HEK293 (cell line): ENCODE measurements around the gene EIPR1.

ENCODE experiments used
- CTCF ChIA-PET: fragments of 350-600 bp; formaldehyde crosslinking; extraction: SDS; loops from one replicate; lab custom pipeline; 2021; ENCODE audit warnings: antibody characterized with exemption; lab: Yijun Ruan, JAX
- POLR2A ChIA-PET: fragments of 300-600 bp; formaldehyde crosslinking; extraction: SDS; loops from one replicate; lab custom pipeline; 2020; ENCODE audit warnings: antibody characterized with exemption, inconsistent platforms; lab: Yijun Ruan, JAX
- H3K27ac ChIP-seq: fragments of 200-500 bp; sonication (Bioruptor generic); 2 replicates; pipeline ENCODE4 v1.5.1; 2014; ENCODE audit warnings: low read depth, low read length, control low read depth, inconsistent platforms; ENCODE audit errors: extremely low read depth
- H3K36me3 ChIP-seq, 2 experiments: fragments of 200-500 bp in 1 of 2; sonication (Bioruptor generic) in 1 of 2; 1 replicate in 1 of 2; 2 replicates in 1 of 2; pipeline ENCODE4 v1.5.1; 2014 to 2017; ENCODE audit warnings: inconsistent platforms in 2 of 2, low read length in 2 of 2; ENCODE audit not compliant: control insufficient read depth in 2 of 2, insufficient read depth in 1 of 2
- H3K4me1 ChIP-seq: fragments of 200-500 bp; sonication (Bioruptor generic); 2 replicates; pipeline ENCODE4 v1.5.1; 2014; ENCODE audit warnings: mild to moderate bottlenecking, low read length, inconsistent platforms; ENCODE audit not compliant: control insufficient read depth, insufficient read depth
- H3K4me3 ChIP-seq: 2 replicates; pipeline ENCODE4 v1.5.1; 2011; ENCODE audit warnings: low read depth, mild to moderate bottlenecking, control low read depth, low read length, moderate library complexity
- H3K9me3 ChIP-seq: fragments of 200-500 bp; sonication (Bioruptor generic); 2 replicates; pipeline ENCODE4 v1.5.1; 2014; ENCODE audit warnings: low read depth, low read length, inconsistent platforms; ENCODE audit not compliant: control insufficient read depth, insufficient read depth
- GLI4 ChIP-seq: fragments of 450-650 bp; formaldehyde crosslinking; IDR thresholded peaks from 2 replicates; pipeline ENCODE4 v1.5.1; 2016; ENCODE audit warnings: missing biosample characterization, missing genetic modification characterization
- MZF1 ChIP-seq: fragments of 450-650 bp; formaldehyde crosslinking; IDR thresholded peaks from 2 replicates; pipeline ENCODE4 v1.5.1; 2017; ENCODE audit warnings: missing biosample characterization, missing genetic modification characterization, borderline replicate concordance
- ZBTB1 ChIP-seq: fragments of 450-650 bp; formaldehyde crosslinking; IDR thresholded peaks from 2 replicates; pipeline ENCODE4 v1.5.1; 2016; ENCODE audit warnings: missing biosample characterization, missing genetic modification characterization
- ZBTB7A ChIP-seq: fragments of 450-650 bp; formaldehyde crosslinking; IDR thresholded peaks from 2 replicates; pipeline ENCODE4 v1.5.1; 2016; ENCODE audit warnings: low read depth, missing biosample characterization, missing genetic modification characterization
- ZIC2 ChIP-seq: fragments of 450-650 bp; formaldehyde crosslinking; IDR thresholded peaks from 2 replicates; pipeline ENCODE4 v1.5.1; 2016; ENCODE audit warnings: missing biosample characterization, missing genetic modification characterization
- ZNF114 ChIP-seq: fragments of 450-650 bp; formaldehyde crosslinking; IDR thresholded peaks from 2 replicates; pipeline ENCODE4 v1.5.0; 2017; ENCODE audit warnings: missing biosample characterization, missing genetic modification characterization
- ZNF148 ChIP-seq: fragments of 450-650 bp; formaldehyde crosslinking; IDR thresholded peaks from 2 replicates; pipeline ENCODE4 v1.5.0; 2017; ENCODE audit warnings: missing biosample characterization, missing genetic modification characterization, borderline replicate concordance
- ZNF155 ChIP-seq: fragments of 450-650 bp; formaldehyde crosslinking; IDR thresholded peaks from 2 replicates; pipeline ENCODE4 v1.5.1; 2016; ENCODE audit warnings: missing biosample characterization, missing genetic modification characterization
- ZNF19 ChIP-seq: fragments of 450-650 bp; formaldehyde crosslinking; IDR thresholded peaks from 2 replicates; pipeline ENCODE4; 2016; ENCODE audit warnings: missing biosample characterization, missing genetic modification characterization, low read depth
- ZNF214 ChIP-seq: fragments of 450-650 bp; formaldehyde crosslinking; IDR thresholded peaks from 2 replicates; pipeline ENCODE4 v1.5.1; 2017; ENCODE audit warnings: missing biosample characterization, mild to moderate bottlenecking, missing genetic modification characterization, borderline replicate concordance
- ZNF23 ChIP-seq: fragments of 450-650 bp; formaldehyde crosslinking; IDR thresholded peaks from 2 replicates; pipeline ENCODE4 v1.5.1; 2016; ENCODE audit warnings: missing biosample characterization, missing genetic modification characterization, borderline replicate concordance
- ZNF48 ChIP-seq: fragments of 450-650 bp; formaldehyde crosslinking; IDR thresholded peaks from 2 replicates; pipeline ENCODE4 v1.5.1; 2016; ENCODE audit warnings: missing biosample characterization, missing genetic modification characterization
- ZNF514 ChIP-seq: fragments of 450-650 bp; formaldehyde crosslinking; IDR thresholded peaks from 2 replicates; pipeline ENCODE4 v1.5.1; 2016; ENCODE audit warnings: missing biosample characterization, missing genetic modification characterization
- ZNF521 ChIP-seq: fragments of 450-650 bp; formaldehyde crosslinking; IDR thresholded peaks from 2 replicates; pipeline ENCODE4 v1.5.1; 2017; ENCODE audit warnings: missing biosample characterization, mild to moderate bottlenecking, missing genetic modification characterization
- ZNF561 ChIP-seq: fragments of 450-650 bp; IDR thresholded peaks from 2 replicates; pipeline ENCODE4 v1.5.1; 2018; ENCODE audit warnings: missing biosample characterization, missing genetic modification characterization, borderline replicate concordance
- ZNF747 ChIP-seq: fragments of 450-650 bp; formaldehyde crosslinking; IDR thresholded peaks from 2 replicates; pipeline ENCODE4 v1.5.1; 2016; ENCODE audit warnings: missing biosample characterization, missing genetic modification characterization
- ZSCAN23 ChIP-seq: fragments of 450-650 bp; formaldehyde crosslinking; IDR thresholded peaks from 2 replicates; pipeline ENCODE4 v1.5.1; 2016; ENCODE audit warnings: missing biosample characterization, missing genetic modification characterization
- TF ChIP-seq, protein P1 (sequence below): fragments of 450-650 bp; formaldehyde crosslinking; IDR thresholded peaks from 2 replicates; pipeline ENCODE4 v1.5.1; 2016; ENCODE audit warnings: missing biosample characterization, missing genetic modification characterization, borderline replicate concordance
- TF ChIP-seq, protein P2 (sequence below): fragments of 450-650 bp; formaldehyde crosslinking; IDR thresholded peaks from 2 replicates; pipeline ENCODE4 v1.5.1; 2016; ENCODE audit warnings: missing biosample characterization, missing genetic modification characterization
- TF ChIP-seq, protein P3 (sequence below): fragments of 450-650 bp; formaldehyde crosslinking; IDR thresholded peaks from 2 replicates; pipeline ENCODE4 v1.5.1; 2016; ENCODE audit warnings: missing biosample characterization, missing genetic modification characterization
- TF ChIP-seq, protein P4 (sequence below): fragments of 450-650 bp; formaldehyde crosslinking; IDR thresholded peaks from 2 replicates; pipeline ENCODE4 v1.5.1; 2016; ENCODE audit warnings: missing biosample characterization, missing genetic modification characterization

Gene EIPR1

GRCh38 chr2:3324036-3324386, 53.6 kb downstream of the EIPR1 start:
- H3K36me3 ChIP-seq: peaks cover 0 to 16% of the 10 kb centered on the region in 2 experiments; a peak in 1 of 3 replicates
- CTCF ChIA-PET: no interaction called here
- no peak overlapping the region for H3K27ac ChIP-seq
- no peaks in the 10 kb centered on the region for H3K9me3 ChIP-seq
- TF ChIP-seq ZNF214 (tag by site-specific recombination) (no peak), ZNF561 (tag by site-specific recombination) (no peak), ZBTB7A (no peak), ZIC2 (tag by site-specific recombination) (no peak), ZBTB1 (no peak), MZF1 (tag by site-specific recombination) (no peak)
- TF ChIP-seq, protein P1, sequence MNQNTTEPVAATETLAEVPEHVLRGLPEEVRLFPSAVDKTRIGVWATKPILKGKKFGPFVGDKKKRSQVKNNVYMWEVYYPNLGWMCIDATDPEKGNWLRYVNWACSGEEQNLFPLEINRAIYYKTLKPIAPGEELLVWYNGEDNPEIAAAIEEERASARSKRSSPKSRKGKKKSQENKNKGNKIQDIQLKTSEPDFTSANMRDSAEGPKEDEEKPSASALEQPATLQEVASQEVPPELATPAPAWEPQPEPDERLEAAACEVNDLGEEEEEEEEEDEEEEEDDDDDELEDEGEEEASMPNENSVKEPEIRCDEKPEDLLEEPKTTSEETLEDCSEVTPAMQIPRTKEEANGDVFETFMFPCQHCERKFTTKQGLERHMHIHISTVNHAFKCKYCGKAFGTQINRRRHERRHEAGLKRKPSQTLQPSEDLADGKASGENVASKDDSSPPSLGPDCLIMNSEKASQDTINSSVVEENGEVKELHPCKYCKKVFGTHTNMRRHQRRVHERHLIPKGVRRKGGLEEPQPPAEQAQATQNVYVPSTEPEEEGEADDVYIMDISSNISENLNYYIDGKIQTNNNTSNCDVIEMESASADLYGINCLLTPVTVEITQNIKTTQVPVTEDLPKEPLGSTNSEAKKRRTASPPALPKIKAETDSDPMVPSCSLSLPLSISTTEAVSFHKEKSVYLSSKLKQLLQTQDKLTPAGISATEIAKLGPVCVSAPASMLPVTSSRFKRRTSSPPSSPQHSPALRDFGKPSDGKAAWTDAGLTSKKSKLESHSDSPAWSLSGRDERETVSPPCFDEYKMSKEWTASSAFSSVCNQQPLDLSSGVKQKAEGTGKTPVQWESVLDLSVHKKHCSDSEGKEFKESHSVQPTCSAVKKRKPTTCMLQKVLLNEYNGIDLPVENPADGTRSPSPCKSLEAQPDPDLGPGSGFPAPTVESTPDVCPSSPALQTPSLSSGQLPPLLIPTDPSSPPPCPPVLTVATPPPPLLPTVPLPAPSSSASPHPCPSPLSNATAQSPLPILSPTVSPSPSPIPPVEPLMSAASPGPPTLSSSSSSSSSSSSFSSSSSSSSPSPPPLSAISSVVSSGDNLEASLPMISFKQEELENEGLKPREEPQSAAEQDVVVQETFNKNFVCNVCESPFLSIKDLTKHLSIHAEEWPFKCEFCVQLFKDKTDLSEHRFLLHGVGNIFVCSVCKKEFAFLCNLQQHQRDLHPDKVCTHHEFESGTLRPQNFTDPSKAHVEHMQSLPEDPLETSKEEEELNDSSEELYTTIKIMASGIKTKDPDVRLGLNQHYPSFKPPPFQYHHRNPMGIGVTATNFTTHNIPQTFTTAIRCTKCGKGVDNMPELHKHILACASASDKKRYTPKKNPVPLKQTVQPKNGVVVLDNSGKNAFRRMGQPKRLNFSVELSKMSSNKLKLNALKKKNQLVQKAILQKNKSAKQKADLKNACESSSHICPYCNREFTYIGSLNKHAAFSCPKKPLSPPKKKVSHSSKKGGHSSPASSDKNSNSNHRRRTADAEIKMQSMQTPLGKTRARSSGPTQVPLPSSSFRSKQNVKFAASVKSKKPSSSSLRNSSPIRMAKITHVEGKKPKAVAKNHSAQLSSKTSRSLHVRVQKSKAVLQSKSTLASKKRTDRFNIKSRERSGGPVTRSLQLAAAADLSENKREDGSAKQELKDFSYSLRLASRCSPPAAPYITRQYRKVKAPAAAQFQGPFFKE (tag by site-specific recombination): no peak
- TF ChIP-seq, protein P2, sequence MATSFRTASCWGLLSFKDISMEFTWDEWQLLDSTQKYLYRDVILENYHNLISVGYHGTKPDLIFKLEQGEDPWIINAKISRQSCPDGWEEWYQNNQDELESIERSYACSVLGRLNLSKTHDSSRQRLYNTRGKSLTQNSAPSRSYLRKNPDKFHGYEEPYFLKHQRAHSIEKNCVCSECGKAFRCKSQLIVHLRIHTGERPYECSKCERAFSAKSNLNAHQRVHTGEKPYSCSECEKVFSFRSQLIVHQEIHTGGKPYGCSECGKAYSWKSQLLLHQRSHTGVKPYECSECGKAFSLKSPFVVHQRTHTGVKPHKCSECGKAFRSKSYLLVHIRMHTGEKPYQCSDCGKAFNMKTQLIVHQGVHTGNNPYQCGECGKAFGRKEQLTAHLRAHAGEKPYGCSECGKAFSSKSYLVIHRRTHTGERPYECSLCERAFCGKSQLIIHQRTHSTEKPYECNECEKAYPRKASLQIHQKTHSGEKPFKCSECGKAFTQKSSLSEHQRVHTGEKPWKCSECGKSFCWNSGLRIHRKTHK (tag by site-specific recombination): no peak
- TF ChIP-seq, all 188 proteins: peak for 0
- Histone ChIP-seq H3K4me3 (no peak overlapping the region), H3K4me1 (no peaks in the 10 kb centered on the region)
- POLR2A ChIA-PET: no interaction called here

DNA sequence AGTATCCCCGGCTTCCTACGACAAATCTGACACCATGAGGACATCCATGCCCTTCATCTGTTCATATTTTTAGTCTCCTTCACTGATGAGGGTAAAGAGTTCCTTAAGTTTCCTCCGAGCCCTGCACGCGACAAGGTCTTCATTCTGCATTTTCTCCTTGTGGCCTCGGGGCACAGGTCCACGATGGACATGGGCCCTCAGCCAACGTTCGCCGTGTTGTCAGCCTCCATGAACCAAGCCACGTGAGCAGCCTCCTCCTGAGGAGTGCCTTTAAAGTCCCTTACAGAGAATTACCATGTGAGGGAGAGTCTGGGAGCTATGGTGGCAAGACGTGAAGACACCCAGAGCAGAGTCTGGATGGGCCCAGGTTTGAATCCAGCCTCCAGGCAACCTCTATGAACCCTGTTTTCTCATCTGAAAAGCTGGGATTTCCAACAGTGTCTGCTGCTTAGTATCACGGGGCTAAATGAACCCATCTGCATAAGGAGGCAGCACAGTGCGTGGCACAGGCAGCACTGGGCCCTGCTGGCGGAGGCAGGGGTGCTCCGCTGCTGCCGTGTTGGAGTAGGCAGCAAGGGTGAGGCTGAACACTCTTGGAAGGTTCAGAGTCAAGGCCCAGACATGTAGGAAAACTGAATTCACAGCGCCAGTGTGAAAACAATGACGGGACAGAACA, 54.1 kb downstream of the EIPR1 start:
- Histone ChIP-seq H3K4me3 (no peak overlapping the region), H3K4me1 (no peaks in the 10 kb centered on the region), H3K9me3 (no peaks in the 10 kb centered on the region), H3K36me3 (peaks cover 0 to 21% of the 10 kb centered on the region in 2 experiments; a peak in 1 of 3 replicates), H3K27ac (no peak overlapping the region)
- ChIA-PET CTCF (interaction anchor here (0.6 kb wide), 1 partner anchor 1650 kb away, joined by 3 read pairs; no protein-coding TSS in a partner anchor), POLR2A (interaction anchor here (0.9 kb wide), 1 partner anchor 54 kb away, joined by 3 read pairs; the partner anchor contains the start of gene EIPR1)
- TF ChIP-seq, protein P3, sequence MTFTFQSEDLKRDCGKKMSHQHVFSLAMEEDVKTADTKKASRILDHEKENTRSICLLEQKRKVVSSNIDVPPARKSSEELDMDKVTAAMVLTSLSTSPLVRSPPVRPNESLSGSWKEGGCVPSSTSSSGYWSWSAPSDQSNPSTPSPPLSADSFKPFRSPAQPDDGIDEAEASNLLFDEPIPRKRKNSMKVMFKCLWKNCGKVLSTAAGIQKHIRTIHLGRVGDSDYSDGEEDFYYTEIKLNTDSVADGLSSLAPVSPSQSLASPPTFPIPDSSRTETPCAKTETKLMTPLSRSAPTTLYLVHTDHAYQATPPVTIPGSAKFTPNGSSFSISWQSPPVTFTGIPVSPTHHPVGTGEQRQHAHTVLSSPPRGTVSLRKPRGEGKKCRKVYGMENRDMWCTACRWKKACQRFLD (tag by site-specific recombination): no peak
- TF ChIP-seq ZNF23: no peak
- TF ChIP-seq ZNF148: no peak
- TF ChIP-seq ZSCAN23 (tag by site-specific recombination): no peak
- no peak for TF ChIP-seq ZNF19
- TF ChIP-seq GLI4 (tag by site-specific recombination): no peak
- no peak for TF ChIP-seq ZNF747 (tag by site-specific recombination)
- no peak for TF ChIP-seq ZNF521 (tag by site-specific recombination)
- TF ChIP-seq ZNF155 (tag by site-specific recombination): no peak
- no peak for TF ChIP-seq ZNF48 (tag by site-specific recombination)
- no peak for TF ChIP-seq ZNF514 (tag by site-specific recombination)
- TF ChIP-seq ZNF114 (tag by site-specific recombination): no peak
- TF ChIP-seq, protein P4, sequence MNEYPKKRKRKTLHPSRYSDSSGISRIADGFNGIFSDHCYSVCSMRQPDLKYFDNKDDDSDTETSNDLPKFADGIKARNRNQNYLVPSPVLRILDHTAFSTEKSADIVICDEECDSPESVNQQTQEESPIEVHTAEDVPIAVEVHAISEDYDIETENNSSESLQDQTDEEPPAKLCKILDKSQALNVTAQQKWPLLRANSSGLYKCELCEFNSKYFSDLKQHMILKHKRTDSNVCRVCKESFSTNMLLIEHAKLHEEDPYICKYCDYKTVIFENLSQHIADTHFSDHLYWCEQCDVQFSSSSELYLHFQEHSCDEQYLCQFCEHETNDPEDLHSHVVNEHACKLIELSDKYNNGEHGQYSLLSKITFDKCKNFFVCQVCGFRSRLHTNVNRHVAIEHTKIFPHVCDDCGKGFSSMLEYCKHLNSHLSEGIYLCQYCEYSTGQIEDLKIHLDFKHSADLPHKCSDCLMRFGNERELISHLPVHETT: no peak
